Peyer's patch (tissue), 4 donors: ENCODE measurements around the gene PCDHGC4.

ENCODE experiments used
- POLR2A ChIP-seq, 2 donors: fragments of 450-650 bp; IDR thresholded peaks; one replicate each; pipeline ENCODE4 v1.5.1; 2017; ENCODE audit warnings: antibody characterized with exemption in 2 of 2, mild to moderate bottlenecking in 2 of 2, moderate library complexity in 2 of 2
- TF ChIP-seq, protein P1 (sequence below), 6 experiments: fragments of 450-650 bp in 4 of 6; fragments of 200-600 bp in 2 of 6; sonication (generic) in 1 of 6; IDR thresholded peaks; one replicate each; pipeline ENCODE4 v1.5.1; 2017 to 2019; ENCODE audit warnings: antibody characterized with exemption in 6 of 6, mild to moderate bottlenecking in 3 of 6, moderate library complexity in 1 of 6

DNA sequence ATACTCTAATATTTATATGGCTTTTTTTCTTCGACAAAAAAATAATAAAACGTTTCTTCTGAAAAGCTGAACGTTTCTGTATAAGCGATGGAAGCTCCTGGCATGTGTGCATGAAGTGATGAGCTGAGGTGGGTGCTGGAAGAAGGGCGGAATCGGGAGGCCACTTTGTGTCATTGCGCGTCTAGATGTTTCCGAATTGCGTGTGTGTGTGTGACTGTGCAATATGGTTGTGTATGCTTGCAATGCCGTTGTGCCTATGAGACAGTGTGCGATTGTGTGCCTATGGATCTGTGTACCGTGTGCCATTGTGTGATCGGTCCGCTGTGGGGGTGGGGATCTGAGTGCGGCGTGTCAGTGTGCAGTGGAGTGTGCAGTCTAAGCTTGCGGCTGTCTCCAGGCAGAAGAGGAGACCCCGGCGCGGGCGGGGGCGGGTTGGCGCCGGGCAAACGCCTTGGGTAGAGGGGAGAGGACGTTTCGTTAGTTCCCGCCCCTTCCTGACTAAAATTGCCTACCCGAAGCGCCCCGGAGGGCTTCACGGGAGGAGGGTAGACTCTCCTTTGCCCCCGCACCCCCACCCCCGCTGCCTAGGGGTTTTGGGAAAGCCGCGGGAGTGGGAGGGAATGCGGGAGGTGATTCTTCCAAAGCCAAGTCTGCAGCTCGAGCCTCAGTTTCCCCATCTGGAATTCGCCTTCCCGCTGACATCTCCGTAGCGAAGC lies 28.2 kb downstream of the PCDHGC4 start:
- TF ChIP-seq, protein P1, sequence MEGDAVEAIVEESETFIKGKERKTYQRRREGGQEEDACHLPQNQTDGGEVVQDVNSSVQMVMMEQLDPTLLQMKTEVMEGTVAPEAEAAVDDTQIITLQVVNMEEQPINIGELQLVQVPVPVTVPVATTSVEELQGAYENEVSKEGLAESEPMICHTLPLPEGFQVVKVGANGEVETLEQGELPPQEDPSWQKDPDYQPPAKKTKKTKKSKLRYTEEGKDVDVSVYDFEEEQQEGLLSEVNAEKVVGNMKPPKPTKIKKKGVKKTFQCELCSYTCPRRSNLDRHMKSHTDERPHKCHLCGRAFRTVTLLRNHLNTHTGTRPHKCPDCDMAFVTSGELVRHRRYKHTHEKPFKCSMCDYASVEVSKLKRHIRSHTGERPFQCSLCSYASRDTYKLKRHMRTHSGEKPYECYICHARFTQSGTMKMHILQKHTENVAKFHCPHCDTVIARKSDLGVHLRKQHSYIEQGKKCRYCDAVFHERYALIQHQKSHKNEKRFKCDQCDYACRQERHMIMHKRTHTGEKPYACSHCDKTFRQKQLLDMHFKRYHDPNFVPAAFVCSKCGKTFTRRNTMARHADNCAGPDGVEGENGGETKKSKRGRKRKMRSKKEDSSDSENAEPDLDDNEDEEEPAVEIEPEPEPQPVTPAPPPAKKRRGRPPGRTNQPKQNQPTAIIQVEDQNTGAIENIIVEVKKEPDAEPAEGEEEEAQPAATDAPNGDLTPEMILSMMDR (IDR thresholded peaks at IDR 0.05) = no peak
- no peak for TF ChIP-seq POLR2A (IDR thresholded peaks at IDR 0.05)
